HepG2 (cell line): ENCODE results near the gene KRTAP10-6. TPM values are rescaled to one million over a fixed set of nuclear protein-coding genes. Genes with fewer than 3 reads are reported as not detected.

ENCODE experiments used
- ATAC-seq: fragments of 200-7000 bp; cut with Tn5 transposase; 3 replicates; pipeline ENCODE4 v1.9.1; 2020; ENCODE audit warnings: mild to moderate bottlenecking, moderate library complexity
- BruUV-seq: library from RNA; stranded (reverse); fragments of 400-500 nt; replicated peaks from 2 replicates; lab custom pipeline; 2021; lab: Mats Ljungman, UMichigan
- CTCF ChIA-PET: fragments of 300-600 bp; formaldehyde crosslinking; extraction: SDS; loops from one replicate; lab custom pipeline; 2021; ENCODE audit warnings: low total read pairs, inconsistent platforms, low intra/inter-chr PET ratio; lab: Yijun Ruan, JAX
- POLR2A ChIA-PET: fragments of 350-600 bp; sonication (Branson Sonifier 250); formaldehyde crosslinking; loops from one replicate; lab custom pipeline; 2020; ENCODE audit warnings: antibody characterized with exemption, inconsistent platforms; lab: Yijun Ruan, JAX
- DNase-seq: peaks from one replicate; pipeline ENCODE4 v3.0.0-alpha.2; 2015; ENCODE audit warnings: low spot score
- FAIRE-seq: peaks from 3 replicates; lab custom pipeline; 2011; peaks lifted over from hg19 to GRCh38; lab: Jason Lieb, UNC
- H2AFZ ChIP-seq: one replicate; pipeline ENCODE4 v1.6.1; 2011; ENCODE audit warnings: low read length, inconsistent platforms
- H3K27ac ChIP-seq: fragments of 300-600 bp; 3 replicates; pipeline ENCODE4 v1.8.0; 2011; ENCODE audit warnings: mixed run types, mild to moderate bottlenecking, mixed read lengths, low read length, inconsistent platforms; ENCODE audit not compliant: insufficient read depth; ENCODE audit errors: extremely low read length
- H3K27me3 ChIP-seq, 2 experiments: fragments of 200-600 bp in 1 of 2; 2 replicates in 1 of 2; 3 replicates in 1 of 2; pipeline versions ENCODE4 v1.6.0 to v1.8.0; 2011; ENCODE audit warnings: low read length in 2 of 2, mild to moderate bottlenecking in 2 of 2, moderate library complexity in 2 of 2, inconsistent platforms in 1 of 2; ENCODE audit not compliant: insufficient read depth in 2 of 2, control insufficient read depth in 1 of 2
- H3K36me3 ChIP-seq, 2 experiments: fragments of 200-600 bp in 1 of 2; replicated peaks in 1 of 2; 2 replicates in 1 of 2; 3 replicates in 1 of 2; pipeline versions ENCODE4 v1.5.1 to v1.8.0; 2011; ENCODE audit warnings: low read length in 2 of 2, inconsistent platforms in 1 of 2; ENCODE audit not compliant: insufficient read depth in 2 of 2, control insufficient read depth in 1 of 2
- H3K4me1 ChIP-seq: 2 replicates; pipeline ENCODE4 v1.5.1; 2012; ENCODE audit warnings: low read length, inconsistent platforms; ENCODE audit not compliant: insufficient read depth
- H3K4me2 ChIP-seq: 2 replicates; pipeline ENCODE4 v1.6.0; 2011; ENCODE audit warnings: low read depth, low read length, inconsistent platforms
- H3K4me3 ChIP-seq, 3 experiments: fragments of 200-600 bp in 1 of 3; sonication (generic), shearing (Covaris generic) in 1 of 3; replicated peaks in 1 of 3; 2 replicates each; pipeline ENCODE4 v1.5.1; 2011 to 2016; ENCODE audit warnings: low read length in 3 of 3, inconsistent platforms in 2 of 3, low read depth in 2 of 3, mild to moderate bottlenecking in 2 of 3, control low read depth in 1 of 3, mixed read lengths in 1 of 3; ENCODE audit not compliant: insufficient read depth in 1 of 3
- H3K79me2 ChIP-seq: one replicate; pipeline ENCODE4 v1.6.1; 2011; ENCODE audit warnings: low read length, inconsistent platforms; ENCODE audit not compliant: insufficient read depth
- H3K9ac ChIP-seq: 2 replicates; pipeline ENCODE4 v1.6.0; 2011; ENCODE audit warnings: mild to moderate bottlenecking, low read depth, low read length, inconsistent platforms; ENCODE audit not compliant: insufficient read depth
- H3K9me3 ChIP-seq: 2 replicates; pipeline ENCODE4 v1.5.1; 2012; ENCODE audit warnings: mild to moderate bottlenecking, low read length
- H4K20me1 ChIP-seq: 2 replicates; pipeline ENCODE4 v1.6.0; 2011; ENCODE audit warnings: inconsistent platforms, mild to moderate bottlenecking, low read length, moderate library complexity; ENCODE audit not compliant: insufficient read depth
- CEBPB ChIP-seq: IDR thresholded peaks from 2 replicates; pipeline ENCODE4 v1.6.1; 2011; ENCODE audit warnings: low read depth, low read length, improper control_type of control experiment, borderline replicate concordance
- DMAP1 ChIP-seq: IDR thresholded peaks from 2 replicates; pipeline ENCODE4 v1.6.1; 2016
- EZH2 ChIP-seq: conservative IDR thresholded peaks from 2 replicates; pipeline ENCODE4 v1.6.1; 2012; ENCODE audit warnings: mild to moderate bottlenecking, low read depth, low read length, moderate library complexity
- HNRNPH1 ChIP-seq: fragments of 200-400 bp; formaldehyde crosslinking; optimal IDR thresholded peaks from 2 replicates; pipeline ENCODE3; 2017; ENCODE audit warnings: mild to moderate bottlenecking, low read depth, low read length
- KMT2A ChIP-seq: sonication (generic); formaldehyde crosslinking; IDR thresholded peaks from 2 replicates; pipeline ENCODE4 v1.4.0; 2020; ENCODE audit warnings: missing genetic modification reagents
- MLXIP ChIP-seq: sonication (generic); formaldehyde crosslinking; IDR thresholded peaks from 2 replicates; pipeline ENCODE4 v1.9.0; 2021; ENCODE audit warnings: missing genetic modification reagents, borderline replicate concordance
- RAD21 ChIP-seq: fragments of 450-650 bp; formaldehyde crosslinking; IDR thresholded peaks from 2 replicates; pipeline ENCODE4 v1.5.0; 2020; ENCODE audit warnings: mild to moderate bottlenecking
- RAD51 ChIP-seq: fragments of 450-650 bp; IDR thresholded peaks from 2 replicates; pipeline ENCODE4 v1.6.1; 2016; ENCODE audit warnings: borderline replicate concordance
- RELA ChIP-seq: sonication (generic); formaldehyde crosslinking; IDR thresholded peaks from 2 replicates; pipeline ENCODE4 v1.4.0; 2020; ENCODE audit warnings: missing genetic modification reagents
- SKI ChIP-seq: fragments of 450-650 bp; IDR thresholded peaks from one replicate; pipeline ENCODE4 v1.6.1; 2018; ENCODE audit warnings: mild to moderate bottlenecking; ENCODE audit not compliant: partially characterized antibody
- THAP7 ChIP-seq: sonication (generic); formaldehyde crosslinking; IDR thresholded peaks from 2 replicates; pipeline ENCODE4 v1.8.1; 2023; ENCODE audit warnings: mild to moderate bottlenecking, missing genetic modification reagents
- ZMYM4 ChIP-seq: sonication (generic); formaldehyde crosslinking; IDR thresholded peaks from 2 replicates; pipeline ENCODE4 v1.8.1; 2023; ENCODE audit warnings: mild to moderate bottlenecking, missing genetic modification reagents
- ZNF652 ChIP-seq: IDR thresholded peaks from 2 replicates; pipeline ENCODE4 v1.6.1; 2016; ENCODE audit warnings: low read depth, borderline replicate concordance
- ZNF75D ChIP-seq: sonication (generic); formaldehyde crosslinking; IDR thresholded peaks from 2 replicates; pipeline ENCODE4 v1.8.1; 2023; ENCODE audit warnings: missing genetic modification reagents, mild to moderate bottlenecking, borderline replicate concordance
- ZNF768 ChIP-seq: sonication (generic); formaldehyde crosslinking; IDR thresholded peaks from 2 replicates; pipeline ENCODE4 v1.4.0; 2020; ENCODE audit warnings: missing genetic modification reagents
- ZNF788 ChIP-seq: sonication (generic); formaldehyde crosslinking; IDR thresholded peaks from 2 replicates; pipeline ENCODE4 v1.5.0; 2020; ENCODE audit warnings: mild to moderate bottlenecking, missing genetic modification reagents, borderline replicate concordance
- WGBS: methylation state at CpG from one replicate; pipeline ENCODE4 v1.1.6; 2017; ENCODE audit warnings: low lambda C conversion rate; 5-methylcytosine and 5-hydroxymethylcytosine counted together
- in situ Hi-C: cut with HindIII; loops from 2 replicates; pipeline ENCODE4 v1.10.0; 2017; ENCODE audit warnings: low pct_unique_long_range_greater_than_20kb; ENCODE audit not compliant: extremely low pct_ligation_motif_present
- intact Hi-C: fragments of 100-400 bp; cut with micrococcal nuclease; formaldehyde crosslinking; loops from one replicate; pipeline ENCODE4 v1.10.0; 2022; ENCODE audit not compliant: unreplicated experiment
- polyA plus RNA-seq, 8 experiments: library from polyadenylated mRNA; depleted of rRNA in 3 of 8; stranded (reverse) in 7 of 8; unstranded in 1 of 8; fragments of >200 nt; fragmentation: Illumina TruSeq in 4 of 8; extraction: Trizol in 4 of 8; gene quantifications; 2 replicates each; pipeline versions ENCODE4 v1.2.1 to v1.2.3, GENCODE V29; 2011 to 2016; ENCODE audit warnings: low read depth in 4 of 8, missing spikeins in 1 of 8, mixed read lengths in 1 of 8; ENCODE audit not compliant: insufficient read depth in 1 of 8
- total RNA-seq, 5 experiments: library from RNA; depleted of rRNA; stranded (reverse); fragments of >200 nt; fragmentation: Illumina TruSeq; extraction: Trizol; gene quantifications; 2 replicates each; pipeline ENCODE4 v1.2.3, GENCODE V29; 2016; ENCODE audit warnings: low read depth in 1 of 5
- TF ChIP-seq, protein P1 (sequence below): sonication (generic); formaldehyde crosslinking; IDR thresholded peaks from 2 replicates; pipeline ENCODE4 v1.5.0; 2020; ENCODE audit warnings: missing genetic modification reagents
- TF ChIP-seq, protein P2 (sequence below): sonication (generic); formaldehyde crosslinking; IDR thresholded peaks from 2 replicates; pipeline ENCODE4 v1.4.0; 2020; ENCODE audit warnings: mild to moderate bottlenecking, missing genetic modification reagents
- TF ChIP-seq, protein P3 (sequence below): IDR thresholded peaks from 2 replicates; pipeline ENCODE4 v1.6.1; 2016; ENCODE audit warnings: missing biosample characterization, missing genetic modification reagents, low read depth

Gene KRTAP10-6
- total and polyA plus RNA-seq, 2 of the 13 experiments (the other 11 are each of a cell fraction or from before 2014, with no cell fraction given), result not detected

- WGBS, result 48% methylated on average over 10 of the region's 12 CpGs
- ChIA-PET POLR2A (no interaction called here), CTCF (no interaction called here)
- TF ChIP-seq DMAP1 (CRISPR knock-in tag) (no peak), MLXIP (CRISPR knock-in tag) (no peak), EZH2 (no peak), ZNF652 (CRISPR knock-in tag) (no peak), SKI (no peak), RAD51 (no peak), RELA (no peak), CEBPB (no peak), HNRNPH1 (no peak), KMT2A (CRISPR knock-in tag) (no peak), RAD21 (no peak), ZNF75D (CRISPR knock-in tag) (no peak), THAP7 (no peak), ZNF788 (CRISPR knock-in tag) (no peak), ZMYM4 (CRISPR knock-in tag) (no peak), ZNF768 (CRISPR knock-in tag) (no peak)
- TF ChIP-seq, protein P1, sequence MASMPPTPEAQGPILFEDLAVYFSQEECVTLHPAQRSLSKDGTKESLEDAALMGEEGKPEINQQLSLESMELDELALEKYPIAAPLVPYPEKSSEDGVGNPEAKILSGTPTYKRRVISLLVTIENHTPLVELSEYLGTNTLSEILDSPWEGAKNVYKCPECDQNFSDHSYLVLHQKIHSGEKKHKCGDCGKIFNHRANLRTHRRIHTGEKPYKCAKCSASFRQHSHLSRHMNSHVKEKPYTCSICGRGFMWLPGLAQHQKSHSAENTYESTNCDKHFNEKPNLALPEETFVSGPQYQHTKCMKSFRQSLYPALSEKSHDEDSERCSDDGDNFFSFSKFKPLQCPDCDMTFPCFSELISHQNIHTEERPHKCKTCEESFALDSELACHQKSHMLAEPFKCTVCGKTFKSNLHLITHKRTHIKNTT, result no peak
- TF ChIP-seq, protein P2, sequence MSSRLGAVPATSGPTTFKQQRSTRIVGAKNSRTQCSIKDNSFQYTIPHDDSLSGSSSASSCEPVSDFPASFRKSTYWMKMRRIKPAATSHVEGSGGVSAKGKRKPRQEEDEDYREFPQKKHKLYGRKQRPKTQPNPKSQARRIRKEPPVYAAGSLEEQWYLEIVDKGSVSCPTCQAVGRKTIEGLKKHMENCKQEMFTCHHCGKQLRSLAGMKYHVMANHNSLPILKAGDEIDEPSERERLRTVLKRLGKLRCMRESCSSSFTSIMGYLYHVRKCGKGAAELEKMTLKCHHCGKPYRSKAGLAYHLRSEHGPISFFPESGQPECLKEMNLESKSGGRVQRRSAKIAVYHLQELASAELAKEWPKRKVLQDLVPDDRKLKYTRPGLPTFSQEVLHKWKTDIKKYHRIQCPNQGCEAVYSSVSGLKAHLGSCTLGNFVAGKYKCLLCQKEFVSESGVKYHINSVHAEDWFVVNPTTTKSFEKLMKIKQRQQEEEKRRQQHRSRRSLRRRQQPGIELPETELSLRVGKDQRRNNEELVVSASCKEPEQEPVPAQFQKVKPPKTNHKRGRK (CRISPR knock-in tag), result no peak
- TF ChIP-seq, protein P3, sequence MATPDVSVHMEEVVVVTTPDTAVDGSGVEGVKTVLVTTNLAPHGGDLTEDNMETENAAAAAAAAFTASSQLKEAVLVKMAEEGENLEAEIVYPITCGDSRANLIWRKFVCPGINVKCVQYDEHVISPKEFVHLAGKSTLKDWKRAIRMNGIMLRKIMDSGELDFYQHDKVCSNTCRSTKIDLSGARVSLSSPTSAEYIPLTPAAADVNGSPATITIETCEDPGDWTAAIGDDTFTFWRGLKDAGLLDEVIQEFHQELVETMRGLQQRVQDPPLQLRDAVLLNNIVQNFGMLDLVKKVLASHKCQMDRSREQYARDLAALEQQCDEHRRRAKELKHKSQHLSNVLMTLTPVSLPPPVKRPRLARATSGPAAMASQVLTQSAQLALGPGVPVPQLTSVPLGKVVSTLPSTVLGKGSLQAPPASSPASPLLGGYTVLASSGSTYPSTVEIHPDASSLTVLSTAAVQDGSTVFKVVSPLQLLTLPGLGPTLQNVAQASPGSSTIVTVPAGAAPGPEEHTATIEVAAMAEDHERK (CRISPR knock-in tag), result no peak
Measured at GRCh38 chr21:44568261-44568660, 24.0 kb downstream of the KRTAP10-6 start.

More at GRCh38 chr21:44568261-44568660, 24.0 kb downstream of the KRTAP10-6 start:
- H3K9me3 ChIP-seq, result peaks cover 9% of the 10 kb centered on the region
- no peak overlapping the region for H3K4me2 ChIP-seq
- no peaks in the 10 kb centered on the region; a peak in 1 of 5 replicates for H3K27me3 ChIP-seq
- no peak overlapping the region for H3K4me3 ChIP-seq
- intact Hi-C loops, result no loop called here
- H2AFZ ChIP-seq, result no peak overlapping the region
- no peak for DNase-seq
- no peak; the same call in 1 of the 3 replicates for ATAC-seq
- H3K79me2 ChIP-seq, result no peaks in the 10 kb centered on the region
- H3K27ac ChIP-seq, result no peak overlapping the region
- in situ Hi-C loops, result no loop called here
- no TSS peak for BruUV-seq
- H3K4me1 ChIP-seq, result peaks cover 10% of the 10 kb centered on the region
- H3K36me3 ChIP-seq, result no peaks in the 10 kb centered on the region
- no peak overlapping the region for H3K9ac ChIP-seq
- no peaks in the 10 kb centered on the region for H4K20me1 ChIP-seq
- FAIRE-seq, result no peak
